ENCODE measurements around the gene OR6B1.
"Not testable (repeated sequence)": the region's sequence is repeated elsewhere in the genome, so short reads cannot be mapped to it uniquely, and the experiment has no call there.

The OR6B1 gene

GRCh38 chr7:144001543-144001942 is 1.4 kb downstream of the OR6B1 start:
- intact Hi-C loops (cut with DNase I) = no loop called here
- DNase-seq = peak in 8 of 42 donors; percentile 7 to 30 (median 14)

GRCh38 chr7:144004703-144005102 is 4.6 kb downstream of the OR6B1 start:
- intact Hi-C loops (cut with DNase I) = no loop called here
- DNase-seq = no peak

GRCh38 chr7:144006029-144006691 is 6.0 kb downstream of the OR6B1 start:
- intact Hi-C loops (cut with DNase I) = no loop called here
- no peak for DNase-seq

- intact Hi-C loops (cut with DNase I) = no loop called here
- no peak for DNase-seq
Observed at GRCh38 chr7:144006692-144007042, 6.5 kb downstream of the OR6B1 start.

- intact Hi-C loops (cut with DNase I) = no loop called here
- no peak for DNase-seq
Observed at GRCh38 chr7:144009361-144009760, 9.2 kb downstream of the OR6B1 start.

GRCh38 chr7:144010061-144010460 is 9.9 kb downstream of the OR6B1 start:
- intact Hi-C loops (cut with DNase I) = not testable (repeated sequence)

GRCh38 chr7:144010821-144011220 is 10.7 kb downstream of the OR6B1 start:
- intact Hi-C loops (cut with DNase I); DNase-seq: not testable (repeated sequence)

More at GRCh38 chr7:144010061-144010460, 9.9 kb downstream of the OR6B1 start:
- DNase-seq = not testable (repeated sequence)

GRCh38 chr7:144011458-144012230 is 11.5 kb downstream of the OR6B1 start:
- intact Hi-C loops (cut with DNase I) = no loop called here
- DNase-seq = no peak

- intact Hi-C loops (cut with DNase I) = no loop called here
- DNase-seq = no peak
Observed at GRCh38 chr7:144018065-144018464, 17.9 kb downstream of the OR6B1 start.

GRCh38 chr7:144019457-144019856 is 19.3 kb downstream of the OR6B1 start:
- intact Hi-C loops (cut with DNase I) = no loop called here
- no peak for DNase-seq

GRCh38 chr7:144020340-144020739 is 20.2 kb downstream of the OR6B1 start:
- no peak for DNase-seq
- intact Hi-C loops (cut with DNase I) = no loop called here

GRCh38 chr7:144022169-144022568 is 22.0 kb downstream of the OR6B1 start:
- DNase-seq = no peak
- intact Hi-C loops (cut with DNase I) = no loop called here

GRCh38 chr7:144023171-144023827 is 23.2 kb downstream of the OR6B1 start:
- intact Hi-C loops (cut with DNase I) = no loop called here
- DNase-seq = no peak

GRCh38 chr7:144024213-144024612 is 24.1 kb downstream of the OR6B1 start:
- intact Hi-C loops (cut with DNase I) = no loop called here
- DNase-seq = no peak

- intact Hi-C loops (cut with DNase I) = no loop called here
- DNase-seq = no peak
Observed at GRCh38 chr7:144026203-144026883, 26.2 kb downstream of the OR6B1 start.

- intact Hi-C loops (cut with DNase I) = no loop called here
- DNase-seq = no peak
Observed at GRCh38 chr7:144027070-144027469, 26.9 kb downstream of the OR6B1 start.

- intact Hi-C loops (cut with DNase I) = no loop called here
- DNase-seq = no peak
Observed at GRCh38 chr7:144027974-144028373, 27.9 kb downstream of the OR6B1 start.

- intact Hi-C loops (cut with DNase I) = no loop called here
- no peak for DNase-seq
Observed at GRCh38 chr7:144028547-144028946, 28.4 kb downstream of the OR6B1 start.

GRCh38 chr7:144032516-144032915 is 32.4 kb downstream of the OR6B1 start:
- no peak for DNase-seq
- intact Hi-C loops (cut with DNase I) = no loop called here

All from head of caudate nucleus (tissue), 42 donors.